Caco-2 (cell line): Measurements from ENCODE around the gene GAB2. TPM values are rescaled to one million over a fixed set of nuclear protein-coding genes. Genes with fewer than 3 reads are reported as not detected.

ENCODE experiments used
- BruUV-seq: library from RNA; stranded (reverse); fragments of 400-500 nt; replicated peaks from 2 replicates; lab custom pipeline; 2021; lab: Mats Ljungman, UMichigan
- CTCF ChIA-PET: fragments of 300-600 bp; sonication (Branson Sonifier 250); formaldehyde crosslinking; loops from one replicate; lab custom pipeline; 2022; ENCODE audit warnings: antibody characterized with exemption; lab: Charles Lee
- POLR2A ChIA-PET: fragments of 300-600 bp; sonication (Branson Sonifier 250); formaldehyde crosslinking; loops from one replicate; lab custom pipeline; 2022; ENCODE audit warnings: antibody characterized with exemption; lab: Charles Lee
- DNase-seq, 2 experiments: peaks; one replicate each; pipeline versions ENCODE4 v3.0.0 to v3.0.0-alpha.2; 2020 to 2022
- H3K27me3 ChIP-seq: replicated peaks from 2 replicates; pipeline ENCODE4 v1.6.0; 2011; ENCODE audit warnings: low read length; ENCODE audit not compliant: control insufficient read depth, insufficient read depth
- H3K36me3 ChIP-seq: 2 replicates; pipeline ENCODE4 v1.5.1; 2011; ENCODE audit warnings: low read length; ENCODE audit not compliant: control insufficient read depth, insufficient read depth
- H3K4me1 ChIP-seq: fragments of 250-450 bp; sonication (Bioruptor Pico); 2 replicates; pipeline ENCODE4 v1.5.1; 2020; ENCODE audit warnings: mild to moderate bottlenecking
- H3K4me3 ChIP-seq: 2 replicates; pipeline ENCODE4 v1.5.1; 2011; ENCODE audit warnings: low read depth, mild to moderate bottlenecking, control low read depth, low read length
- H3K9me3 ChIP-seq: fragments of 250-450 bp; sonication (Bioruptor Pico); 2 replicates; pipeline ENCODE4 v1.5.1; 2020; ENCODE audit warnings: mild to moderate bottlenecking, moderate library complexity
- H3K27ac Mint-ChIP-seq: one replicate; pipeline ENCODE4 v1.8.0; 2022; ENCODE audit warnings: mixed read lengths; ENCODE audit not compliant: unreplicated experiment
- H3K27me3 Mint-ChIP-seq: one replicate; pipeline ENCODE4 v1.8.0; 2022; ENCODE audit warnings: mixed read lengths; ENCODE audit not compliant: insufficient read depth, unreplicated experiment
- H3K36me3 Mint-ChIP-seq: one replicate; pipeline ENCODE4 v1.8.0; 2022; ENCODE audit warnings: mild to moderate bottlenecking, mixed read lengths; ENCODE audit not compliant: insufficient read depth, unreplicated experiment
- H3K4me1 Mint-ChIP-seq: one replicate; pipeline ENCODE4 v1.8.0; 2022; ENCODE audit warnings: low read depth, mixed read lengths; ENCODE audit not compliant: unreplicated experiment
- H3K4me3 Mint-ChIP-seq: one replicate; pipeline ENCODE4 v1.8.0; 2022; ENCODE audit warnings: mild to moderate bottlenecking, moderate library complexity, mixed read lengths; ENCODE audit not compliant: unreplicated experiment
- H3K9me3 Mint-ChIP-seq: one replicate; pipeline ENCODE4 v1.8.0; 2022; ENCODE audit warnings: mixed read lengths; ENCODE audit not compliant: unreplicated experiment
- CTCF ChIP-seq, 2 experiments: fragments of 200-600 bp in 1 of 2; IDR thresholded peaks; 1 replicate in 1 of 2; 2 replicates in 1 of 2; pipeline versions ENCODE4 v1.5.1 to v1.8.0; 2011 to 2022; ENCODE audit warnings: antibody characterized with exemption in 1 of 2, control low read depth in 1 of 2, inconsistent platforms in 1 of 2, low read depth in 1 of 2, low read length in 1 of 2, mild to moderate bottlenecking in 1 of 2, moderate library complexity in 1 of 2; ENCODE audit not compliant: insufficient read depth in 1 of 2, severe bottlenecking in 1 of 2, unreplicated experiment in 1 of 2
- intact Hi-C: fragments of 100-400 bp; cut with micrococcal nuclease; formaldehyde crosslinking; loops from one replicate; pipeline ENCODE4 v1.10.0; 2022; ENCODE audit not compliant: unreplicated experiment
- total RNA-seq: library from RNA; stranded (reverse); gene quantifications from 2 replicates; pipeline ENCODE4 v1.2.3, GENCODE V29; 2022

GAB2 gene
- total RNA-seq, 1 experiment from 2014 or later = 67.3 TPM

- H3K4me1 Mint-ChIP-seq = no peaks in the 10 kb centered on the region
- POLR2A ChIA-PET = no interaction called here
- Histone ChIP-seq H3K9me3 (no peaks in the 10 kb centered on the region), H3K4me1 (no peaks in the 10 kb centered on the region), H3K27me3 (no peaks in the 10 kb centered on the region), H3K4me3 (no peak overlapping the region), H3K36me3 (peaks cover 7% of the 10 kb centered on the region)
- no peak overlapping the region for H3K4me3 Mint-ChIP-seq
- CTCF ChIA-PET = no interaction called here
- no peak for DNase-seq
- peaks cover 29% of the 10 kb centered on the region for H3K36me3 Mint-ChIP-seq
- no peak overlapping the region for H3K27ac Mint-ChIP-seq
- intact Hi-C loops = no loop called here
- no peaks in the 10 kb centered on the region for H3K27me3 Mint-ChIP-seq
- no peak for TF ChIP-seq CTCF (IDR thresholded peaks at IDR 0.05; ENCODE audit: insufficient read depth in 1 of 2, low read depth in 1 of 2, low read length in 1 of 2, severe bottlenecking in 1 of 2, unreplicated experiment in 1 of 2)
- BruUV-seq = no TSS peak
- H3K9me3 Mint-ChIP-seq = no peaks in the 10 kb centered on the region
Observed at GRCh38 chr11:78460471-78460870, 42.9 kb upstream of the GAB2 start.

- H3K27me3 ChIP-seq = no peaks in the 10 kb centered on the region
- POLR2A ChIA-PET = no interaction called here
- no peaks in the 10 kb centered on the region for H3K4me1 ChIP-seq
- CTCF ChIA-PET = no interaction called here
- H3K9me3 ChIP-seq = no peaks in the 10 kb centered on the region
- no TSS peak for BruUV-seq
- no peak for TF ChIP-seq CTCF (IDR thresholded peaks at IDR 0.05; ENCODE audit: insufficient read depth in 1 of 2, low read depth in 1 of 2, low read length in 1 of 2, severe bottlenecking in 1 of 2, unreplicated experiment in 1 of 2)
- Mint-ChIP-seq H3K9me3 (no peaks in the 10 kb centered on the region), H3K4me1 (no peaks in the 10 kb centered on the region), H3K27me3 (no peaks in the 10 kb centered on the region), H3K27ac (no peak overlapping the region), H3K36me3 (peaks cover 26% of the 10 kb centered on the region), H3K4me3 (no peak overlapping the region)
- intact Hi-C loops = loop anchor here (5.0 kb wide), 1 partner anchor 68 kb away; no protein-coding TSS in a partner anchor
- H3K36me3 ChIP-seq = peaks cover 2% of the 10 kb centered on the region; the same call in 1 of the 2 replicates
- no peak overlapping the region for H3K4me3 ChIP-seq
- no peak for DNase-seq
Observed at GRCh38 chr11:78459738-78460137, 42.1 kb upstream of the GAB2 start.

- CTCF ChIA-PET = no interaction called here
- Histone ChIP-seq H3K9me3 (no peaks in the 10 kb centered on the region), H3K27me3 (no peaks in the 10 kb centered on the region), H3K36me3 (no peaks in the 10 kb centered on the region; the same call in 1 of the 2 replicates), H3K4me3 (no peak overlapping the region), H3K4me1 (no peaks in the 10 kb centered on the region)
- no peak for DNase-seq
- TF ChIP-seq CTCF (IDR thresholded peaks at IDR 0.05; ENCODE audit: insufficient read depth in 1 of 2, low read depth in 1 of 2, low read length in 1 of 2, severe bottlenecking in 1 of 2, unreplicated experiment in 1 of 2) = no peak
- BruUV-seq = no TSS peak
- Mint-ChIP-seq H3K36me3 (peaks cover 20% of the 10 kb centered on the region), H3K4me3 (no peak overlapping the region), H3K4me1 (no peaks in the 10 kb centered on the region), H3K9me3 (no peaks in the 10 kb centered on the region), H3K27me3 (no peaks in the 10 kb centered on the region), H3K27ac (no peak overlapping the region)
- intact Hi-C loops = loop anchor here (5.0 kb wide), 1 partner anchor 70 kb away; no protein-coding TSS in a partner anchor
- POLR2A ChIA-PET = no interaction called here
Observed at GRCh38 chr11:78457448-78457847, 39.8 kb upstream of the GAB2 start.
